ENCODE data around the gene CPNE4.
A peak's percentile ranks its signal among the peaks of the same experiment; 100 is the strongest.

Gene CPNE4

DNA sequence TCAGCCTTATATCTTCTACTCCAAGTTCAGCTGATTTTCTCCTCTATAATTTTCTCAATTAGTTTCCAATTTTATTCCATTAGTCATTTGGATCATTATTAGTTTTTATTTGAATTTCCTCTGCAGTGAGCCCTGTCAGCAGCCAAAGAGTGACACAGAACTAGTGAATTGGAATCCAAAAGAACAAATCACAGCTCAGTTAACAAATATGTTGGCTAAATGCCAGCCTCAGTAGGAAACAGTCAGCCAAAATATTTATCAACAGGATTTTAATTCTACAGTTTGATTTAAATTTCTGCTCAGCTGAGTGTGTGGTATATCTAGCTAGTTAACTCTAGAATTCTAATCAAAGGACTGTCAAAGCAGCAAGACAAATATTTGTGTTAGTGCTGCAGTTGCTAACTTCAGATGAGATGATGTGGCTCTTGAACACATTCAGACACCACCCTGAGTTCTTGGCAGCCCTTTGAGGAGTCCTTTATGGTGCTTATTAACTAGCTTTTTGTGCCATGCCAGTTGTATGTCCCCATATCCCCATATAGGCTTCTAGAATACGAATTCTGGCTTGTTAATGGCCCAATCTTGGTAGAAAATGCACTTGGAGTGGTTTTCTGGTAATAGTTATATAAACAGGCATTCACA lies 194.5 kb downstream of the CPNE4 start:
- DNase-seq, result no peak
- in situ Hi-C loops (cut with HindIII; ENCODE audit: low pct_ligation_motif_present, low pct_unique_long_range_greater_than_20kb, low sequenced_read_pairs), result no loop called here

DNA sequence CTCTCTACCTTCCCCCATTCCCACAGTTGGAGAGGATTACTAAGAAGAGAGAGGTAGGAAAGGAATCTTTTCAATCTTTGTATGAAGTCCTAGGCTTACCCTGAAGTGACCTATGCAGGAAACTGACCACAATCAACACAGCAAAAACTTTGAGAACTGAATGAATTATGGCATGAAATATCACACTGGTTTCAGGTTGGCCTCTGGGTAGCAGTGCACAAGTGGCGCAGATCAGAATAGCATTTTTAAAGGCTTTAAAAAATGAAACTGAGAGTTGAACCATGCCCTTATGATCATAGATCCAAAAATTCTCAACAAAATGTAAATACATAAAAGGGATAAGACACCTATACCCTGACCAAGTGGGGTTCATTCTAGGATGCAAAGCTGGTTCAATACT lies 198.9 kb downstream of the CPNE4 start:
- DNase-seq, result no peak
- in situ Hi-C loops (cut with HindIII; ENCODE audit: low pct_ligation_motif_present, low pct_unique_long_range_greater_than_20kb, low sequenced_read_pairs), result no loop called here

DNA sequence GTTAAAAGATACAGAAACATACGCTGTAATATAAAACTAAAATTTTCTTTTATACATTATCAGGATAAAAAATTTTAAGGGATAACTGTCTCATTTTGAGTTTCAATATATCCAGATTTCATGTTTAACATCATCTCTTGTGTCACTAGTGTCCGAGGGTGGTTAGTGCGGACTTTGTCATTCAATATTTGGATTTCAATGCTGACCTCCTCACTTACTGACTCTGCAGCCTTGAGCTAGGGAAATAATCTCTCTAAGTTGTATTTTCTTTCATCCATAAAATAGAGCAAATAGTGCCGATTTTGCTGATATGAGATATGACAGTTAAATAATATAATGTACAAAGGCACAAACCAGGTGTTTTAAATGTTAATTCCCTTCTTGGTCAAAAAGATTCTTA lies 203.2 kb downstream of the CPNE4 start:
- in situ Hi-C loops (cut with HindIII; ENCODE audit: low pct_ligation_motif_present, low pct_unique_long_range_greater_than_20kb, low sequenced_read_pairs), result no loop called here
- no peak for DNase-seq

DNA sequence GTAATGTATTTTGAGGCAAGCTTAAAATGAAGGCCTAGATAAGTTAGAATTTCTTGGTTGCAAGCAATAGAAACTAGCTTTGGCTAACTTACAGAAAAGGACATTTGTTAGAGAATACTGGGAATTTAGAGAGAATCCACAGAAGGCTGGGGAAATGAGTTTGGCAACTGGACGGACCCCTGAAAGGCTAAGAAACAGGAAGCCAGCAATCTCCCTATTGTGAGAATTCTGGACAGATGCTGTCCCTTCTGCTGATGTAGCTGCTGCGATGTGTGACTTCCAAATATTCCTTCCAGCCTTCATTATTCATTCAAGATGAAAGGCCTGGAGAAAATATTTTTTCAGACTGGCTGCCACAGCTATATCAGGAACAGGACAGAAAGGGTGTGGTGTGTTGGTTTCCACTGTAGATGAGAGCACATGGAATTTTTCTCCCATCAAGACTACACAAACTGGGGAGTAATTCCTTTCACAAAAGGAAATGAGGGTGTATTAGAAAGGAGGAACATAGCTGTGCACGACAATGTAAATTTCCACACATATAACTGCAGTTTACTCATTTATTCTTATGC lies 213.5 kb downstream of the CPNE4 start:
- in situ Hi-C loops (cut with HindIII; ENCODE audit: low pct_ligation_motif_present, low pct_unique_long_range_greater_than_20kb, low sequenced_read_pairs), result no loop called here
- no peak for DNase-seq

DNA sequence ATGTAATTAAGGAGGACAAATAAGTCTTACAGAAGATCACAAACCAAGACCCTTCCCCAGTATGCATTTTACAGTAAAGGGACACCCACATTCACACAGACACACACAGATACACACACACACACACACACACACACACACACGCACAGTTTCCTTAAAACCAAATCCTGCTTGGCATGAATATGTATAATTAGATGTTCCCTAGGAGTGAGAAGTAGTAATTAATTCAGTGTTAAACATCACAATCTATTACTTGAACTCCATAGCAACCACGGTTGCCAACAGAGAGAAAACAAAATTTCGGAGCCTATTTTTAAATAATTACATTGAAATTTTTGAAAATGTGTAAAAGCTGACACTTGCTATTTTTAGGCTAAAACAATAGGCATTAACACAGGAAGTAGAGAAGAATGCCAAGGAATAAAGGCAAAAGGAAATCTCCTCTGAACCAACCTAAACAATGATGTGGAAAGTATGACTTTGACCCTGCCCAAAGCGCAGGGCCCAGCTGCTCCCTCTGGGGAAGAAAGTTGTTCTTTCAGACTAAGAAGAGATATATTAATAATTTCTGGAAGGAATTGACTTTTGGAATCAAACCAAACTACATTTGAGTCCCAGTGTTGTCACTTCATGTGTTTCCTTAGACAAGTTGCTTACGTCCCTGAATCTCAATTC lies 215.3 kb downstream of the CPNE4 start:
- in situ Hi-C loops (cut with HindIII; ENCODE audit: low pct_ligation_motif_present, low pct_unique_long_range_greater_than_20kb, low sequenced_read_pairs), result no loop called here
- no peak for DNase-seq

DNA sequence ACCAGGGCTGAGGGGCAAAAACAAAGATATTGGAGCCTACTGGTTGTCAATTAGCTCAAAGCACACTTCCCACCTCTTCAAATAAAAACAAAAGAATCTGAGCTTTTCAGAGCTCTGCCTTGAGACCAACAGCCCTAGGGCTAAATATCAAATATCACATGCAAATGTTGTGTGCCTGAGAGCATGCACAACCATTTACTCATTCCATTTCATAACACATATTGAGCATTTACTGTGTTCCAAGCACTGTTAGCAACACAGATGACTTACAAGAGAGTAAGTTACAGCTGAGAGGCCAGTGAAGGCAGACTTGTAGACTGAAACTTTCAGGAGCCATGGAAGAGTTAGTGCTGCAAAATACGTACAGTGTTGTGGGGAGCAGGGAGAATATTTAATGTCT lies 222.4 kb downstream of the CPNE4 start:
- in situ Hi-C loops (cut with HindIII; ENCODE audit: low pct_ligation_motif_present, low pct_unique_long_range_greater_than_20kb, low sequenced_read_pairs), result no loop called here
- no peak for DNase-seq

DNA sequence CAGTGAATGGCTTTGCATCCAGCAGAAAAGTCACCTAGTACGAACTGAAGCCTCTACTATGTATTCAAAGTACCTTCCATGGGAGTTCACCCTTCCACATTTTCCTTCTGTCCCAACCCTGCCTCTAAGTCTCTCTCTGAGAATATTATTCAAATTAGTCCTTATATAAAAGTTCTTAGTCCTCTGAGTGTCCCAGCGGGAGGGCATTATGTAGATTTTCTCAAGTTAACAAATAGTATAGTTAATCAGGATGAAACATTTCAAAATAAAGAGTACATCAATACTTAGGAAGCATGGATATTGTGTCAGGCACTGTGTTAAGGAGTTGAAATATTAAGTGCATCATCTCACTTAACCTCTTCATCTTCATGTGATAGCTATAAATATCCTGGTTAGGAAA lies 223.3 kb downstream of the CPNE4 start:
- DNase-seq, result no peak
- in situ Hi-C loops (cut with HindIII; ENCODE audit: low pct_ligation_motif_present, low pct_unique_long_range_greater_than_20kb, low sequenced_read_pairs), result no loop called here

DNA sequence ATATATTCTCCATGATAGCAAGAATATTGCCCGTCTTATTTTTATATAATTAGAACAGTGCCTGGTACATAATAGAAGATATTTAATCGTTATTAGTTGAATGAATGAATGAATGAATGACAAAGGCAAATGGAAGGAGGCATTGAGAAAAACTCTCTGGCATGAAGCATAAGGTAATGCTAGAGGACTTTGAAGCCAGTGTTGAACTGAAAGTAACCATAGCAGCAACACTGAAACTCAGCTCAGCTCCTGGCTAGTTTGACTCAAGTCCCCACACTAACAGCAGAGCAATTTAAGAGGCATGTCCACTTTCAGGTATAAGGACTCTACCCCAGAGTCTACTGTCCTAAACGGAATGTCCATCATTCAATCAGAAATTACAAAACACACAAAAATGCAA lies 227.0 kb downstream of the CPNE4 start:
- no peak for DNase-seq
- in situ Hi-C loops (cut with HindIII; ENCODE audit: low pct_ligation_motif_present, low pct_unique_long_range_greater_than_20kb, low sequenced_read_pairs), result no loop called here

DNA sequence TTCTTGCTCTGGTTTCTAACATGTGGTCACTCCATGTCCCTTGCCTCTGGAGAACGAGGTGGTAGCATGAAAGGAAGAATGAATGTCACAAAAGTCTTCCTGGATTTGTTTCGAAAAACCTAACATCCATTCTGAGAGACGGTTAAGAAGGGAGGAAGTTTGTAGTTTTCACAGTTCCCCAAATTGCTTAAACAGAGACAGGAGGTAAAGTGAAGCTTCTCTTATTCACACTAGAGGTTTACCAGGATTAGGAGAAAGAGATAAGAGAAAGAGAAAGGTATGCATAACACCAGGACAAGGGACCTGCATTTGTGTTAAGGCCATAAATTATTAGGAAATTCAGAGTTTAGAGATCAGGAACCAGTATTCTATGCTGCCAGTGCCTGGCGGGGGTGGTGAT lies 228.1 kb downstream of the CPNE4 start:
- in situ Hi-C loops (cut with HindIII; ENCODE audit: low pct_ligation_motif_present, low pct_unique_long_range_greater_than_20kb, low sequenced_read_pairs), result no loop called here
- DNase-seq, result no peak

DNA sequence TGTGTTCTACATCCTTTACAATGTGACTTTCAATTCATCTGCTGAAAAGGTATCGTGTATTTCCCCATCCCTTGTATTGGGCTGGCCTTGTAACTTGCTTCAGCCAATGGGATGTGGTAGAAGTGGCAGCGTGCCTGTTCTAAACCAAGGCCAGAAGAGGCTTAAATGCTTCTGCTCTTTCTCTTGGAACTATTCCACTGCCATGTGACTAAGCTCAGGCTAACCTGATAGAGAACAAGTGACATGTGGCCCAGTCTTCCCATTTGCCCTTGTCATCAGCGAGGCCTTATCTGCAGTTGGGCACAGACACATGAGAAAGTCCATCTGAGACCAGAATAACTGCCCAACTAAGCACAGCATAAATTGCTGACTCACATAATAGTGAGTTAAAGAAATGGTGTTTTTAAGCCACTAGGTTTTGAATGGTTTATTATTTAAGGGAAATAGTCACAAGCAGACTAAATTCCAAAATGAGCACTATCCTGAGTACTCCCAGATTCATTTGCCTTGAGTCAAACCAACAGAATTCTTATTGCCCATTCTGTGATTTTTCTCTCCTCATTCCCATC lies 230.2 kb downstream of the CPNE4 start:
- DNase-seq, result no peak
- in situ Hi-C loops (cut with HindIII; ENCODE audit: low pct_ligation_motif_present, low pct_unique_long_range_greater_than_20kb, low sequenced_read_pairs), result no loop called here

DNA sequence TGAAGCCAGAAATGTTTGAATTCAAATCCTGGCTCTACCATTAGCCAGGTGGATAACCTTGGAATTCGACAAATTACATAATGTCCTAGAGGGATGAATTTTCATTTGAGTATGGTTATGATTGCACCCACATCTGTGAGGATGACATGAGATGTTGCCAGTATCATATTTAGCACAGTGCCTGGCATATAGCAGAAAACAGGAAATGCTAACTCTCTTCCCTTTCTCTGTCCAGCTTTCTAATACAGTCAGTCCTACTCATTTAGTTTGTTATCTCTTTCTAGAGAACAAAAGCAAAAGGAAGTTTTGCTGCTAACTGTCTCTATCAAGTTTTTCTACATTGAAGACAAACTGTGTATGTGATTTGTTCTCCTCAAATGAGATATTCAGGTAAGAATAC lies 231.7 kb downstream of the CPNE4 start:
- in situ Hi-C loops (cut with HindIII; ENCODE audit: low pct_ligation_motif_present, low pct_unique_long_range_greater_than_20kb, low sequenced_read_pairs), result no loop called here

DNA sequence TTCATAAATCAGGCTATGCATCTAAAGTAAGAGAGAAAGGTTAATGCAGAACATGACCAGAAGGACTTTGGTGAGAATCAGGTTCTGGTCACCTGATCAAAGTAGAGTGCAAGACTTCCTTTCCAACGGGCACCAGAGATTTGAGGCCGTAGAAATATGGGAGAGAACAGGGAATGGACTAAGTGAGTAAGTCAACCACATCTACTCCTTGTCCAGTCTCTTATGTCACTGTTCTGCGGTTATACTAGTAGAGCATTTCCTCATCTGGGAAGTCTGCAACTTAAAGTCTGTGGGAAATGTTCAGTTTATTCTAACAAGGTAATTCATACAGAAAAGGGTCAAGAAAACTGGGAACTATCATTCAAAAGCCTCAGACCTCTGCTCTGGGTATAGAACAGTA lies 232.8 kb downstream of the CPNE4 start:
- DNase-seq, result no peak
- in situ Hi-C loops (cut with HindIII; ENCODE audit: low pct_ligation_motif_present, low pct_unique_long_range_greater_than_20kb, low sequenced_read_pairs), result no loop called here

More for the DNA sequence above, 231.7 kb downstream of the CPNE4 start:
- no peak for DNase-seq

DNA sequence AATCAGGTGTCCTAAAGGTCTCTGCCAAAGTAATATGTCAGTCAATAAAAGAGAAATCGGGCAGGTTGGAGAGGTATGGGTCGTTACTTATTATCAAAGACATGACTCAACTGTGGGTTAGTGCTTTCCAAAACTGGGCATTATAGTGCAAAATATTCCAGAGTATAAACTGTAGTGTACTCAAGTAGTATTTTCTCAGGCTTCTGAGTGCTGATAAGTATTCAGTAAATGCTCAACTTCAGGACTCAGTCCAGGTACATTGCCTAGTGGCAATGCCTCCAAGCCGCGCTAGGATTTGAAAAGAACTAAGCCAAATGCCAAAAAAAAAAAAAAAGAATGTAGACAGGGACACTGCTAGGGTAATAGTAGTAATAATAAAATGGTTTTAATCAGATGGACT lies 233.2 kb downstream of the CPNE4 start:
- in situ Hi-C loops (cut with HindIII; ENCODE audit: low pct_ligation_motif_present, low pct_unique_long_range_greater_than_20kb, low sequenced_read_pairs), result no loop called here

DNA sequence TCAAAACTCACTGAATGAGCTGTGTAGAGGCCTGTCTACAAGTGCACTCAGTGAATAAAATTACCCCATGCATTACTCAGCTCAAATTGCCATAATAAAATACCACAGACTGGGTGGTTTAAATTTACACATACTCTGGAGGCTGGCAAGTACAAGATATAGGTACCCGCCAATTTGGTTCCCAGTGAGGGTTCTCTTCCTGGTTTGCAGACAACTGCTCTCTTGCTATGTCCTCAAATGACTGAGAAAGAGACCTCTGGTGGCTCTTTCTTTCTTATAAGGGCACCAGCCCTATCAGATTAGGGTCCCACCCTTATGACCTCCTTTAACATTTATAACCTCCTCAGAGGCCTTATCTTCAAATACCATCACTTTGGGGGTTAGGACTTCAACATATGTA lies 237.0 kb downstream of the CPNE4 start:
- no peak for DNase-seq
- in situ Hi-C loops (cut with HindIII; ENCODE audit: low pct_ligation_motif_present, low pct_unique_long_range_greater_than_20kb, low sequenced_read_pairs), result no loop called here

More for the DNA sequence above, 233.2 kb downstream of the CPNE4 start:
- no peak for DNase-seq

DNA sequence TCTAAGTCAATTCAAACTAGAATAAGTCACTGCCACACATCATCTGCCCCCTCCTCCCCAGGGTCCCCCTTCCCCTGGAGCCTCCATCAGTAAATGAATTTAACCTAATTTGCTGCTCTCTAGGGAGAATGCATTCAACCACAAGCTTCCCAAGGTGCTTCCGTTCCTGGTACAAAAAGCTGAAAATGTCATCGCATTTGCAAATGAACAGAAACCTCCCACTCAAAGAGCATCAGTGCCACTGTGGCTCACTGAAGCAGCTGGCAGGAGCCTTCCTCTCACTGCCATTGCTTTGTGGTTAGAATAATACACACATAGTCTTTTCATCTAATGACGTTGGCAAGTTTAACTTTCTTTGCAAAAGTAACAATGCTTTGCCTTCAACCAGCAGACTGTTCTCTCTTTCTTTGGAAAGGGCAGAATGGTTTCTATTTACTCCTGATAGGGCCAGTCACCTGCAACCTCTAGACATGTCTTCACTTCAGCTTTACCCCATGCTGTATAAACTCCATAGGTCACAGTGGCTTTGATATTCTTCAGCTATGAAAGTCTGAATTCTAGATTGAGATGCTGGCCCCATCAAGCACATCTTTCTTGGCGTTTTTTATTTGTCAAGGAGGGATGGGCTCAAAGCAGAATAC lies 238.1 kb downstream of the CPNE4 start:
- no peak for DNase-seq
- in situ Hi-C loops (cut with HindIII; ENCODE audit: low pct_ligation_motif_present, low pct_unique_long_range_greater_than_20kb, low sequenced_read_pairs), result no loop called here

DNA sequence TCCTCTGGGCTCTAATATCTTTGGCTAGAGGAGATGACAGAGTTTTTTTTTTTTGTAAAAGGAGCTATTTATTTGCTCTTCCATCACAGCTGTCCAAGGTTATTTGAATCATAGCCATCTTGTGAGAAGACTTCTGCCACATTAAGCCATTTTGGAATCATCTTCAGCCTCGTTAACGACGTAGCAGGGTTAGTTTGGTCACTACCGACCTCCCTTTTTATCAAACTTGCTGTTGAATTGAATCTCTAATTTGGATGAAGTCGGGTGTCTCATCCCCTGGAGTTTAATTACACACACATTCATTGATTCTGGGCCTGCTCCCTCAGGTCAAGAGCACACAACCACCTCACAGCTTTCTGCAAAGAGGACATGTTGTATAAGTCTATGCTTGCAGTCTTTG lies 238.7 kb downstream of the CPNE4 start:
- in situ Hi-C loops (cut with HindIII; ENCODE audit: low pct_ligation_motif_present, low pct_unique_long_range_greater_than_20kb, low sequenced_read_pairs), result no loop called here
- no peak for DNase-seq

DNA sequence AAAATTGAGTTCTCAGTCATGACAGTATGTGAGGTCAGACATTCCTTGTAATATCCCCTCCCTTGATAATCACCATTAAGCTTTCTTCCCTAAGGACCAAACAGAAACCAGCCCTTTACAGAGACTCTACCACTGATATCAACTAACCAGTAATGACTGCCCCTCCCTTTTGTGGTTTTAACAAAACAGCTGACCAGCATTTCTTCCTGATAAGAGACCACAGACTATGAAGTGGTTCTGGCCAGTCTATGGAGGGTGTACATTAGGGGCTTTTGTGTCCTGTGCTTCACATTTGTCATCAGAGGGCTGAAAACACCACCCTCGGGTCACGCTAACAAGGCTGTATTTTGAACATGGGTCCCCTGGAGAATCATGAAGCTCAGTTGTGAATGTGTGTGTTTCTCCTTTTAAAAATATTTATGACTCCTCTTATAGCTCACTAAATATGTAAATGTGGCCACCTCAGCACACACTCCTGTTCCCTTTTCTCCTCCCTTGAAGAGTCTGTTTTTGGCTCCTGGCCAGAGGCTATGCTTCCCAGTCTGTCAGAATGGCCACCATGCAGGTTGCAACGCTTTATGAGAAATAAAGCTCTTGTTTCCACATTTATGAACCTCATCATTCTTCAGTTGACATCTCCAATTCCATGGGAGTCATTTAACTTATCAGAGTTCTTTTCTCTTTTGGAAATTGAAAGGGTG lies 239.3 kb downstream of the CPNE4 start:
- in situ Hi-C loops (cut with HindIII; ENCODE audit: low pct_ligation_motif_present, low pct_unique_long_range_greater_than_20kb, low sequenced_read_pairs), result no loop called here

DNA sequence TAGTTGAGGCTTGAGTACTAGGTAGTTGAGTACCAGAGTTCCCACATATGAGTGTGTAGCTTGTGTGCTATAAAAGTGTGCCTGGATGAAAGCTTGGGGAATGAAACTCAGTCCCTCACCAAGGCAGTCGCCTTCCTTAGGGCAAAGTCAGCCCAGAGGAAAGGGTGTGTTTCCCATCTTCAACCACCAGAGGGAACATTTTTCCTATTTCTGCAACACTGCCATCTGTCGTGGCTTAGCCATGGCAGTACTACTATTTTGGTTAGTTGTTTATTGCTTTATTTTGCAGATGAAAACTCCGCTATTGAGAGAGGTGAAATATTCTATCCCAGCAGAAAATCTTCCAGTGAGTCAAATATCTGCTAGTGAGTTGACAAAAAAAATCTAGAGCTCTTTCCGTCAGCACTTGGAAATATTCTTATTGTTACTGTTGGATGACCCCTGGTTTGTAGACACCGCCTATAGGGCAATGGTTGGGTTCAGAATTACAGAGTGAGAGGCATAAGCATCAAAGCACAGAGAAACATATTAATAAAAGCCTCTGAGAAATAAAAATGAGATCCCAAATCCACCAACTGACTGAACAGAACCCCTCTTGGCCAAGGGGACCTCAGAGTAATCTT lies 239.9 kb downstream of the CPNE4 start:
- in situ Hi-C loops (cut with HindIII; ENCODE audit: low pct_ligation_motif_present, low pct_unique_long_range_greater_than_20kb, low sequenced_read_pairs), result no loop called here
- DNase-seq, result peak; percentile 48

More for the DNA sequence above, 239.3 kb downstream of the CPNE4 start:
- no peak for DNase-seq
